HL-60 (cell line): ENCODE results near the gene TAF1C.

Experiments used
- CTCF ChIP-seq: IDR thresholded peaks from one replicate; pipeline ENCODE4 v1.5.1; 2011; ENCODE audit warnings: low read length, control low read depth, inconsistent platforms; ENCODE audit not compliant: insufficient read depth
- POLR2AphosphoS5 ChIP-seq: IDR thresholded peaks from 2 replicates; pipeline ENCODE4 v1.6.1; 2012; ENCODE audit warnings: low read depth
- SPI1 ChIP-seq: IDR thresholded peaks from 2 replicates; pipeline ENCODE4 v1.6.1; 2012; ENCODE audit warnings: low read depth, mild to moderate bottlenecking, borderline replicate concordance

- TF ChIP-seq CTCF (no peak), POLR2AphosphoS5 (no peak), SPI1 (no peak)
Observed at GRCh38 chr16:84232060-84232459, 45.2 kb upstream of the TAF1C start.
